Measurements from ENCODE around the gene IFT27.

DNA sequence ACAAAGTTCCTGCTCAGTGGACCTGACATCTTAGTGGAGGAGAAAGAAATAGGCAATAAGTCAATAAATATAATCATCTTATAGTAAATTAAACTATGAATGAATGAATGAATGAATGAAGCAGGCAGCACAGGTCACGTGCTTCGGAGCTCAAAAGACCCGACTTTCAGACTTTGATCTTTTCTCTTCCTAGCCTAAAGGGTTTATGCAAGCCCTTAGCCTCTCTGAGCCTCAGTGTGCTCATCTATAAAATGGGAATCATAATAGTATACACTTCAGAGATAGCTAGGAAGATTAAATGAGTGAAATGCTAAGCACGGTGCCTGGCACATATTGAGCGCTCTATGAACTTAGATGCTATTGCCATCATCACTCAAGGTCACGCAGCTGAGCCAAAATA lies 33.4 kb upstream of the IFT27 start:
- TF ChIP-seq CTCF (conservative IDR thresholded peaks at IDR 0.05) (no peak), ZFX (IDR thresholded peaks at IDR 0.05) (no peak)

Measured in C4-2B (cell line).